Upper lobe of left lung (tissue), 4 donors: Measurements from ENCODE around the gene HP.
"Not testable (repeated sequence)": the region's sequence is repeated elsewhere in the genome, so short reads cannot be mapped to it uniquely, and the experiment has no call there.

Experiments
- EP300 ChIP-seq, 4 donors: sonication (generic); formaldehyde crosslinking; IDR thresholded peaks; one replicate each; pipeline ENCODE4 v1.5.1; 2017; ENCODE audit warnings: antibody characterized with exemption in 4 of 4, control low read depth in 2 of 4
- POLR2A ChIP-seq, 4 donors: fragments of 450-650 bp; IDR thresholded peaks; one replicate each; pipeline ENCODE4 v1.5.1; 2016 to 2017; ENCODE audit warnings: antibody characterized with exemption in 4 of 4, mild to moderate bottlenecking in 2 of 4
- POLR2AphosphoS5 ChIP-seq, 2 donors: sonication (generic); formaldehyde crosslinking; IDR thresholded peaks; one replicate each; pipeline ENCODE4 v1.5.1; 2017; ENCODE audit warnings: antibody characterized with exemption in 2 of 2
- TF ChIP-seq, protein P1 (sequence below), 6 experiments: fragments of 450-650 bp in 4 of 6; fragments of 200-600 bp in 2 of 6; sonication (generic) in 2 of 6; IDR thresholded peaks; one replicate each; pipeline ENCODE4 v1.5.1; 2016 to 2019; ENCODE audit warnings: antibody characterized with exemption in 6 of 6

DNA sequence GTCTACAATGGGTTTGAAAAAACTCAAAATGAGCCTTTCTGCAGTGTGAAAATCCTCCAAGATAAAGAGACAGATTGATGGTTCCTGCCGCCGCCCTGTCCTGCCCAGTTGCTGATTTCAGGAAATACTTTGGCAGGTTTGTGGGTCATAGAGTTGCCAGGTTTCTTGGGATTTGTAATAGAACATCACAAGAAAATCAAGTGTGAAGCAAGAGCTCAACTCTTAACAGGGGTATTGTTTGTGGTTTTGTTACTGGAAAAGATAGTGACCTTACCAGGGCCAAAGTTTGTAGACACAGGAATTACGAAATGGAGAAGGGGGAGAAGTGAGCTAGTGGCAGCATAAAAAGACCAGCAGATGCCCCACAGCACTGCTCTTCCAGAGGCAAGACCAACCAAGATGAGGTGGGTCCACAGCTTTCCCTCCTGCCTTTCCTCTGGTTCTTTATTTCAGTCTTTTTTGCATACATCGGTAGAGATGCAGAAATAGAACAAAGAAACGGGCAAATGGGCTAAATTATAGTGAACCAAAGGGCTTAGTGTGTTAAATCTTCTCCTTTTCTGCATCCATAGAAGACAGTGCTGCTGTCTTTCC is at the start of gene HP:
- TF ChIP-seq POLR2A, EP300, POLR2AphosphoS5 (IDR thresholded peaks at IDR 0.05): not testable (repeated sequence)
- TF ChIP-seq, protein P1, sequence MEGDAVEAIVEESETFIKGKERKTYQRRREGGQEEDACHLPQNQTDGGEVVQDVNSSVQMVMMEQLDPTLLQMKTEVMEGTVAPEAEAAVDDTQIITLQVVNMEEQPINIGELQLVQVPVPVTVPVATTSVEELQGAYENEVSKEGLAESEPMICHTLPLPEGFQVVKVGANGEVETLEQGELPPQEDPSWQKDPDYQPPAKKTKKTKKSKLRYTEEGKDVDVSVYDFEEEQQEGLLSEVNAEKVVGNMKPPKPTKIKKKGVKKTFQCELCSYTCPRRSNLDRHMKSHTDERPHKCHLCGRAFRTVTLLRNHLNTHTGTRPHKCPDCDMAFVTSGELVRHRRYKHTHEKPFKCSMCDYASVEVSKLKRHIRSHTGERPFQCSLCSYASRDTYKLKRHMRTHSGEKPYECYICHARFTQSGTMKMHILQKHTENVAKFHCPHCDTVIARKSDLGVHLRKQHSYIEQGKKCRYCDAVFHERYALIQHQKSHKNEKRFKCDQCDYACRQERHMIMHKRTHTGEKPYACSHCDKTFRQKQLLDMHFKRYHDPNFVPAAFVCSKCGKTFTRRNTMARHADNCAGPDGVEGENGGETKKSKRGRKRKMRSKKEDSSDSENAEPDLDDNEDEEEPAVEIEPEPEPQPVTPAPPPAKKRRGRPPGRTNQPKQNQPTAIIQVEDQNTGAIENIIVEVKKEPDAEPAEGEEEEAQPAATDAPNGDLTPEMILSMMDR (IDR thresholded peaks at IDR 0.05): not testable (repeated sequence)
